GM19099 (cell line): ENCODE measurements around the gene CIDEA.

Source experiments
- POLR2A ChIP-seq: IDR thresholded peaks from 3 replicates; pipeline ENCODE4 v1.6.1; 2011; ENCODE audit warnings: low read depth; ENCODE audit not compliant: insufficient read length; ENCODE audit errors: extremely low read depth

Gene CIDEA

GRCh38 chr18:12308386-12309100, 54.4 kb downstream of the CIDEA start:
- no peak for TF ChIP-seq POLR2A

GRCh38 chr18:12309683-12310198, 55.6 kb downstream of the CIDEA start:
- no peak for TF ChIP-seq POLR2A

- TF ChIP-seq POLR2A: no peak
These were observed 56.6 kb downstream of the CIDEA start for GRCh38 chr18:12310762-12311161.

- no peak for TF ChIP-seq POLR2A
These were observed 58.8 kb downstream of the CIDEA start for GRCh38 chr18:12312976-12313375.

- TF ChIP-seq POLR2A: no peak
These were observed 59.5 kb downstream of the CIDEA start for GRCh38 chr18:12313530-12314245.

GRCh38 chr18:12314591-12315305, 60.6 kb downstream of the CIDEA start:
- no peak for TF ChIP-seq POLR2A

- TF ChIP-seq POLR2A: no peak
These were observed 61.3 kb downstream of the CIDEA start for GRCh38 chr18:12315490-12315889.

- TF ChIP-seq POLR2A: no peak
These were observed 61.8 kb downstream of the CIDEA start for GRCh38 chr18:12315911-12316310.

GRCh38 chr18:12317664-12318333, 63.6 kb downstream of the CIDEA start:
- no peak for TF ChIP-seq POLR2A

- no peak for TF ChIP-seq POLR2A
These were observed 64.2 kb downstream of the CIDEA start for GRCh38 chr18:12318334-12318697.

- TF ChIP-seq POLR2A: no peak
These were observed 64.7 kb downstream of the CIDEA start for GRCh38 chr18:12318857-12319256.

GRCh38 chr18:12321333-12321732, 67.2 kb downstream of the CIDEA start:
- no peak for TF ChIP-seq POLR2A

- no peak for TF ChIP-seq POLR2A
These were observed 71.0 kb downstream of the CIDEA start for GRCh38 chr18:12324991-12325725.

- TF ChIP-seq POLR2A: no peak
These were observed 71.6 kb downstream of the CIDEA start for GRCh38 chr18:12325726-12326245.
